ENCODE measurements around the gene KCNQ1. TPM values are rescaled to one million over a fixed set of nuclear protein-coding genes. Genes with fewer than 3 reads are reported as not detected.

The KCNQ1 gene
- total RNA-seq, 1 experiment from 2014 or later = 2.5 TPM

DNA sequence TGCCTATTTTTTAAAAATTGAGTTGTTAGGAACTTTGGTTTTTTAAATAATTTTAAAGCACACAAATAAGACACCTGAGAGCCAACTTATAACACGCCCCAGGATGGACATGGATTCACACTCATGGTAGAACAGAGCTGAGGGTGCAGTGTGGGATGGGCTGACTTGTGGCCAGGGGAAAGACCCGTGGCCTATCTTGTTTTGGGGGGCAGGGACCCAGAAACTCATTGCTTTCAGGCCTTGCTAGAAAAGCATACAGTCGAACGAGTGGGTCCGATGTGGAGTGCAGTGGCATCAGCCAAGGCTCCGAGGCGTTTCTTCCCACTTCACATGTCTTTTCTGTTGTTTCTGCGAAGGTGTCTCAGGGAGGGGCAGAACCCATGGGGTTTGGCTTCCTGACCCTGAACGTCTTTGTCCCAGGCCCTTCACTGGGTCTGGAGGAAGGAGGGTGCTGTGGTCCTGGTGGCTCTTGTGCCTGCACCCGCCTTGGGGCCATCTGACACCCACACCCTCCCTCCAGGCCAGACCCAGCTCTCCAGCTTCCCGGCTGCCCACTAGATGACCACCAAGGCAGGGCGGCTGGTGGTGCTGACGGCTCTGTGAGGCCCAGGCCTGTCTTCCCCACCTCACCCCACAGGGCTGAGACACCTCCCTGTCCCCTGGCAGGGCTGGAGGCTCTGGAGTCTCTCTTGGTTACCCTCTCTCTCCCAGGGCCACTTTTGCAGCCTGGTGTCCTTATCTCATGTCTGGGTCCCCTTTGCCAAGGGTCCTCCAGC, 120.8 kb downstream of the KCNQ1 start:
- POLR2A ChIA-PET = no interaction called here

DNA sequence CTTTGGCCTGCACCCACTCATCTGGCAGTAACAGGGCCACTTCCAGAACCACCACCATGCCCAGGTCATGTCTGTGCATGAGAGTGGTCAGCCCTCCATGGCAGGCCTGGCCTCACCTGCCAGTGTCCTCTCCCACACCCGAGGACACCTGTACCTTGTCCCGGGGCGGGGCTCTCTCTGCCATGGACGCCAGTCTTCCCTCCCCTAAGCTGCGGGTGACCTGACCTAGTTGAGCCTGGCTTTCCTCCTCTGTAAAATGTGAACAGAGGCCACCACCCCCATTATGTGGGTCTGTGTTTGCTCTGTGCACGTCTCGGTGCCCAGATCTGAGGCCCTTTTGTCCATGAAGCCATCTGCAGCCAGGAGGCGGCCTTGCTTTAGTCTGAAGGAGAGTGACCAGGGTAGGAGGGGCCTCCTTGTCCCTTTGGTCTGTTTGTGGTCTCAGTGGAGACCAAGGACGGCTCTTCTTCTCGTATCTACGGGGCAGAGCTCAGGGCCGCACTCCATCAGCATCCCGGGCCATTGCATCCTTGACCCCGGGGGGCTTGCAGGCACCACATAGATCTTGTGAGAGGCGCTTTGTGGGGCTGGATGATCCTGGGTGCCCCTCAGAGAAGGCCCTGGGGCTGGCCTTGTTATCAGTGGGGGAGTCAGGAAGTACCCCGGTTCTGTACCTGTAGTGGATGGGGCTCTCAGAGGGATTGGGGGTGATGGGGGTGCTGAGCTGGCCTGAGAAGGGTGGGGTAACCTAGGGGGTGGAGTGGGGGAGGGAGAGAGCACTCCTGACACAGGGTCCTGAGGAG, 121.6 kb downstream of the KCNQ1 start:
- TF ChIP-seq, protein P1, sequence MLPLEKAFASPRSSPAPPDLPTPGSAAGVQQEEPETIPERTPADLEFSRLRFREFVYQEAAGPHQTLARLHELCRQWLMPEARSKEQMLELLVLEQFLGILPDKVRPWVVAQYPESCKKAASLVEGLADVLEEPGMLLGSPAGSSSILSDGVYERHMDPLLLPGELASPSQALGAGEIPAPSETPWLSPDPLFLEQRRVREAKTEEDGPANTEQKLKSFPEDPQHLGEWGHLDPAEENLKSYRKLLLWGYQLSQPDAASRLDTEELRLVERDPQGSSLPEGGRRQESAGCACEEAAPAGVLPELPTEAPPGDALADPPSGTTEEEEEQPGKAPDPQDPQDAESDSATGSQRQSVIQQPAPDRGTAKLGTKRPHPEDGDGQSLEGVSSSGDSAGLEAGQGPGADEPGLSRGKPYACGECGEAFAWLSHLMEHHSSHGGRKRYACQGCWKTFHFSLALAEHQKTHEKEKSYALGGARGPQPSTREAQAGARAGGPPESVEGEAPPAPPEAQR (CRISPR knock-in tag; IDR thresholded peaks at IDR 0.05) = no peak
- TF ChIP-seq ZNF416 (CRISPR knock-in tag; IDR thresholded peaks at IDR 0.05) = no peak
- TF ChIP-seq GABPB1 (CRISPR knock-in tag; IDR thresholded peaks at IDR 0.05) = no peak
- no peak for TF ChIP-seq JAZF1 (CRISPR knock-in tag; IDR thresholded peaks at IDR 0.05)
- TF ChIP-seq GRHL2 (CRISPR knock-in tag; IDR thresholded peaks at IDR 0.05; ENCODE audit: insufficient replicate concordance, severe bottlenecking) = no peak
- H3K4me3 Mint-ChIP-seq = no peak overlapping the region
- POLR2A ChIA-PET = no interaction called here
- no peak overlapping the region for H3K27ac Mint-ChIP-seq
- H3K36me3 Mint-ChIP-seq = no peaks in the 10 kb centered on the region
- no peaks in the 10 kb centered on the region for H3K9me3 Mint-ChIP-seq
- ATAC-seq = no peak
- DNase-seq (ENCODE audit: low spot score) = no peak
- peaks cover 76% of the 10 kb centered on the region for H3K27me3 Mint-ChIP-seq (ENCODE audit: low read depth)
- CTCF ChIA-PET = interaction anchor here (0.9 to 1.1 kb wide), 3 partner anchors 13 to 326 kb away, joined by 3 read pairs; no protein-coding TSS in a partner anchor
- no peaks in the 10 kb centered on the region for H3K4me1 Mint-ChIP-seq

More for the DNA sequence above, 120.8 kb downstream of the KCNQ1 start:
- Mint-ChIP-seq H3K27ac (no peak overlapping the region), H3K36me3 (no peaks in the 10 kb centered on the region), H3K4me1 (no peaks in the 10 kb centered on the region), H3K4me3 (no peak overlapping the region), H3K9me3 (no peaks in the 10 kb centered on the region), H3K27me3 (ENCODE audit: low read depth) (peaks cover 80% of the 10 kb centered on the region)
- CTCF ChIA-PET = no interaction called here
- TF ChIP-seq SMAD4 (CRISPR knock-in tag; IDR thresholded peaks at IDR 0.05) (no peak), ZNF416 (CRISPR knock-in tag; IDR thresholded peaks at IDR 0.05) (no peak), GTF2I (CRISPR knock-in tag; conservative IDR thresholded peaks at IDR 0.05) (no peak), IRF2 (CRISPR knock-in tag; IDR thresholded peaks at IDR 0.05; ENCODE audit: borderline replicate concordance, low read depth) (no peak), ZNF263 (CRISPR knock-in tag; IDR thresholded peaks at IDR 0.05; ENCODE audit: low read depth) (no peak)
- TF ChIP-seq, protein P2, sequence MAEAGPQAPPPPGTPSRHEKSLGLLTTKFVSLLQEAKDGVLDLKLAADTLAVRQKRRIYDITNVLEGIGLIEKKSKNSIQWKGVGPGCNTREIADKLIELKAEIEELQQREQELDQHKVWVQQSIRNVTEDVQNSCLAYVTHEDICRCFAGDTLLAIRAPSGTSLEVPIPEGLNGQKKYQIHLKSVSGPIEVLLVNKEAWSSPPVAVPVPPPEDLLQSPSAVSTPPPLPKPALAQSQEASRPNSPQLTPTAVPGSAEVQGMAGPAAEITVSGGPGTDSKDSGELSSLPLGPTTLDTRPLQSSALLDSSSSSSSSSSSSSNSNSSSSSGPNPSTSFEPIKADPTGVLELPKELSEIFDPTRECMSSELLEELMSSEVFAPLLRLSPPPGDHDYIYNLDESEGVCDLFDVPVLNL (CRISPR knock-in tag; IDR thresholded peaks at IDR 0.05; ENCODE audit: borderline replicate concordance, low read depth) = no peak
- TF ChIP-seq, protein P3, sequence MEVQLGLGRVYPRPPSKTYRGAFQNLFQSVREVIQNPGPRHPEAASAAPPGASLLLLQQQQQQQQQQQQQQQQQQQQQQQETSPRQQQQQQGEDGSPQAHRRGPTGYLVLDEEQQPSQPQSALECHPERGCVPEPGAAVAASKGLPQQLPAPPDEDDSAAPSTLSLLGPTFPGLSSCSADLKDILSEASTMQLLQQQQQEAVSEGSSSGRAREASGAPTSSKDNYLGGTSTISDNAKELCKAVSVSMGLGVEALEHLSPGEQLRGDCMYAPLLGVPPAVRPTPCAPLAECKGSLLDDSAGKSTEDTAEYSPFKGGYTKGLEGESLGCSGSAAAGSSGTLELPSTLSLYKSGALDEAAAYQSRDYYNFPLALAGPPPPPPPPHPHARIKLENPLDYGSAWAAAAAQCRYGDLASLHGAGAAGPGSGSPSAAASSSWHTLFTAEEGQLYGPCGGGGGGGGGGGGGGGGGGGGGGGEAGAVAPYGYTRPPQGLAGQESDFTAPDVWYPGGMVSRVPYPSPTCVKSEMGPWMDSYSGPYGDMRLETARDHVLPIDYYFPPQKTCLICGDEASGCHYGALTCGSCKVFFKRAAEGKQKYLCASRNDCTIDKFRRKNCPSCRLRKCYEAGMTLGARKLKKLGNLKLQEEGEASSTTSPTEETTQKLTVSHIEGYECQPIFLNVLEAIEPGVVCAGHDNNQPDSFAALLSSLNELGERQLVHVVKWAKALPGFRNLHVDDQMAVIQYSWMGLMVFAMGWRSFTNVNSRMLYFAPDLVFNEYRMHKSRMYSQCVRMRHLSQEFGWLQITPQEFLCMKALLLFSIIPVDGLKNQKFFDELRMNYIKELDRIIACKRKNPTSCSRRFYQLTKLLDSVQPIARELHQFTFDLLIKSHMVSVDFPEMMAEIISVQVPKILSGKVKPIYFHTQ (CRISPR knock-in tag; IDR thresholded peaks at IDR 0.05) = no peak
- TF ChIP-seq, protein P4, sequence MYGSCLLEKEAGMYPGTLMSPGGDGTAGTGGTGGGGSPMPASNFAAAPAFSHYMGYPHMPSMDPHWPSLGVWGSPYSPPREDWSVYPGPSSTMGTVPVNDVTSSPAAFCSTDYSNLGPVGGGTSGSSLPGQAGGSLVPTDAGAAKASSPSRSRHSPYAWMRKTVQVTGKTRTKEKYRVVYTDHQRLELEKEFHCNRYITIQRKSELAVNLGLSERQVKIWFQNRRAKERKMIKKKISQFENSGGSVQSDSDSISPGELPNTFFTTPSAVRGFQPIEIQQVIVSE (CRISPR knock-in tag; IDR thresholded peaks at IDR 0.05; ENCODE audit: borderline replicate concordance) = no peak
- TF ChIP-seq, protein P5, sequence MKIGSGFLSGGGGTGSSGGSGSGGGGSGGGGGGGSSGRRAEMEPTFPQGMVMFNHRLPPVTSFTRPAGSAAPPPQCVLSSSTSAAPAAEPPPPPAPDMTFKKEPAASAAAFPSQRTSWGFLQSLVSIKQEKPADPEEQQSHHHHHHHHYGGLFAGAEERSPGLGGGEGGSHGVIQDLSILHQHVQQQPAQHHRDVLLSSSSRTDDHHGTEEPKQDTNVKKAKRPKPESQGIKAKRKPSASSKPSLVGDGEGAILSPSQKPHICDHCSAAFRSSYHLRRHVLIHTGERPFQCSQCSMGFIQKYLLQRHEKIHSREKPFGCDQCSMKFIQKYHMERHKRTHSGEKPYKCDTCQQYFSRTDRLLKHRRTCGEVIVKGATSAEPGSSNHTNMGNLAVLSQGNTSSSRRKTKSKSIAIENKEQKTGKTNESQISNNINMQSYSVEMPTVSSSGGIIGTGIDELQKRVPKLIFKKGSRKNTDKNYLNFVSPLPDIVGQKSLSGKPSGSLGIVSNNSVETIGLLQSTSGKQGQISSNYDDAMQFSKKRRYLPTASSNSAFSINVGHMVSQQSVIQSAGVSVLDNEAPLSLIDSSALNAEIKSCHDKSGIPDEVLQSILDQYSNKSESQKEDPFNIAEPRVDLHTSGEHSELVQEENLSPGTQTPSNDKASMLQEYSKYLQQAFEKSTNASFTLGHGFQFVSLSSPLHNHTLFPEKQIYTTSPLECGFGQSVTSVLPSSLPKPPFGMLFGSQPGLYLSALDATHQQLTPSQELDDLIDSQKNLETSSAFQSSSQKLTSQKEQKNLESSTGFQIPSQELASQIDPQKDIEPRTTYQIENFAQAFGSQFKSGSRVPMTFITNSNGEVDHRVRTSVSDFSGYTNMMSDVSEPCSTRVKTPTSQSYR (CRISPR knock-in tag; IDR thresholded peaks at IDR 0.05) = no peak
- ATAC-seq (no peak), DNase-seq (ENCODE audit: low spot score) (no peak)

Data from WTC11 (cell line).